GM12892 (cell line): ENCODE results near the gene RER1.

Source experiments
- DNase-seq: peaks from one replicate; pipeline ENCODE4 v3.0.0; 2011; ENCODE audit not compliant: insufficient read length
- FAIRE-seq: peaks from 2 replicates; lab custom pipeline; 2011; peaks lifted over from hg19 to GRCh38; lab: Jason Lieb, UNC
- POLR2A ChIP-seq: IDR thresholded peaks from 2 replicates; pipeline ENCODE4 v1.6.1; 2011; ENCODE audit warnings: low read depth, low read length, control low read depth
- POLR2AphosphoS5 ChIP-seq: IDR thresholded peaks from 2 replicates; pipeline ENCODE4 v1.6.1; 2011; ENCODE audit warnings: low read depth, low read length, control low read depth
- TAF1 ChIP-seq: IDR thresholded peaks from 2 replicates; pipeline ENCODE4 v1.6.1; 2011; ENCODE audit warnings: low read depth, mild to moderate bottlenecking, control low read depth, low read length, borderline replicate concordance

Gene RER1

DNA sequence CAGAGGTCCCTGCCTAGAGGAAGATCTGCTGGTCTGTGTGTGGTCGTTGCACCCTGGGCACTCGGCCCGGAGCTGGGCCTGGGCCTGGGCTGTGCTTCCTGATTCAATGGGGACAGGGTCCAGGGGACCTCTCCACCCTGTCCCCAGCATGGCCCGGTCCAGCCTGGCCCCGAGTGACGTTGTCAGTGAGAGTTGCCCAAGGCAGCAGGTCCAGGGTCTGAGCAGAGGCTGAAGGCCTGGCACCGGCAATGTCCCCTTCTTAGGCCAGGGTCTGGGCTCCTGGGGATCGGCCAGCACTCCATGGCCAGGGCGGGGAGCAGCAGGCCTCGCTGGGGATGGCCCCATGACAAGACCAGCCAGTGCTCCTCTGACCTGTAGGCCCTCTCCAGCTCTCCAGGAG, 36.3 kb downstream of the RER1 start:
- FAIRE-seq (no peak), DNase-seq (no peak)
- TF ChIP-seq POLR2AphosphoS5: no peak
- no peak for TF ChIP-seq TAF1
- TF ChIP-seq POLR2A: no peak

DNA sequence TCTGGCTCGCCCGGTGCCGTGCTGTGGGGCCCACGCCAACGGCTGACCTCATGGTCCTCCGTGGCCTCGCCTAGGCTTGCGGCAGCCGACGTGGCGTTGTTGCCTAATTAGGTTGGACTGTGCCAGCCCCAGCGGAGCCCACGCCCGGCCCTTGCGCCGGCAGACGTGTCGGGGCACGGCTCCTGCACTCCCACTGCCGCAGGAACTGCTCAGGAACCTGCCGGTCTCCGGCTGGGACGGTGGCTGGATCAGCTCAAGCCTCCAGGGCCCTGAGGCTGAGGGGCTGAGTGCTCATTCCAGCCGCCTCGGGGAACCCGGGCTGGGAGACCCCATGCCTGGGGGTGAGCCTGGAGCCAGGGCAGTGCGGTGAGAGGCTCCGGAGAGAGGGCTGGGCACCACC, 36.8 kb downstream of the RER1 start:
- FAIRE-seq: no peak
- no peak for TF ChIP-seq POLR2AphosphoS5
- no peak for TF ChIP-seq POLR2A
- no peak for TF ChIP-seq TAF1
- no peak for DNase-seq

DNA sequence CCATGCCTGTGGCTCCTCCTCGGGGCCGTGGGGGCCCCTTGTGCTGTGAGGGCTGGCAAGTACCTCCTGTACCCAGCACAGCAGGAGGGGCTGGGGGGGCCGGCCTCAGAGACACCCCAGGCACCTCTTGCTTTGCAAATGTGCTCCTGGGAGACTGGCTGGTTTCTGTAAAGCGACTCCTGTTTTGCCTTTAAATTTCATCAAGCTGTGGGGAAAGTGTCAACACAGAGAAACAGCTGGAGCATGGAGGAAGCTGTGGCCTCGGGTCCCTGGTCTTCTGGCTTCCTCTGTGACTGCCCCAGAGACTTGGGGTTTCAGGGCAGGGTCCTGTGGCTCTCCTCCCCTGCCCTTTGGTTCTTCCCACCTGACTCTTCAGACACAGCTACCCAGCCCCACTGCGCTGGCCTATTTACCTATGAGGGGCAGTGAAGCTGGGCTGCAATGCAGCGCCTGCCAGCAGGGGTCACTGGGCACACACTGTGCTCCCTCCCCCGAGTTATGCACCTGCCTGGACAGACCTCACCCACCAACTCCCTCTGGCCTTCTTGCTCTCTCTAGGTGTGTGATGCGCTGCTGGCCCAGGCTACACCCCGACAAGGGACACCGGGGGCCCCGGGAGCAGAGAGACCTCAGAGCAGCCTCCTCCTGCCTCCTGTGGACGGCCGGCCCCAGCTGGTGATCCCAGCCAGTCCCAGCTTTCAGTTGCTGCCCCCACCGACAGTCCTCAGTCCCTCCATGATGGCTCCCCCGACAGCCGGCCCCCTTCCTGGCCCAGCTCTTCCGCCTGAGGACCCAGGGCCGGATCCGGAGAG, 38.3 kb downstream of the RER1 start:
- FAIRE-seq: no peak
- TF ChIP-seq POLR2AphosphoS5 (no peak), POLR2A (no peak), TAF1 (no peak)
- no peak for DNase-seq

- DNase-seq (no peak), FAIRE-seq (no peak)
- no peak for TF ChIP-seq TAF1
- TF ChIP-seq POLR2AphosphoS5: no peak
- TF ChIP-seq POLR2A: no peak
Observed at GRCh38 chr1:2430592-2430973, 38.9 kb downstream of the RER1 start.

GRCh38 chr1:2431103-2431502, 39.5 kb downstream of the RER1 start:
- TF ChIP-seq POLR2A (no peak), TAF1 (no peak), POLR2AphosphoS5 (no peak)
- no peak for FAIRE-seq

DNA sequence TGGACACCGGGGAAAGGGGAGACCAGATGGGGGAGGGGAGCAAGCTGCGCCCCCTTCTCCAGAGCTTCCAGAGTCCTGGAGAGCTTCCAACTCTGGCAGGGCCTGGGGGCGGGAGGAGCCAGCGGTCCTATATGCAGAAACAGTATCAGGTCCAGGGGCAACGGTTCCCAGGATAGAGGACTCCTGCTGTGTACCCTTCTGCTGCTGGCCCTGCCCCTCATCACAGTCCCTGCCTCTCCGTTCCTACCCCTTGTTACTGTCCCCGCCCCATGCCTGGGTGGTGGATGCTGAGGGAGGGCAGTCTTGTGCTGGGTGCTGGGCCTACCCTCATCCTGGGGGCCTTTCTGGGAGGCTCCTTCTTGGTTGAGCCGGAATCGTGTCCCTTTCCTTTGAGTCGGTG, 39.9 kb downstream of the RER1 start:
- TF ChIP-seq TAF1 (no peak), POLR2A (no peak), POLR2AphosphoS5 (no peak)
- DNase-seq: no peak
- FAIRE-seq: no peak

More at GRCh38 chr1:2431103-2431502, 39.5 kb downstream of the RER1 start:
- DNase-seq: no peak

GRCh38 chr1:2432441-2432844, 40.8 kb downstream of the RER1 start:
- no peak for TF ChIP-seq TAF1
- no peak for TF ChIP-seq POLR2AphosphoS5
- TF ChIP-seq POLR2A: no peak
- no peak for DNase-seq
- no peak for FAIRE-seq

DNA sequence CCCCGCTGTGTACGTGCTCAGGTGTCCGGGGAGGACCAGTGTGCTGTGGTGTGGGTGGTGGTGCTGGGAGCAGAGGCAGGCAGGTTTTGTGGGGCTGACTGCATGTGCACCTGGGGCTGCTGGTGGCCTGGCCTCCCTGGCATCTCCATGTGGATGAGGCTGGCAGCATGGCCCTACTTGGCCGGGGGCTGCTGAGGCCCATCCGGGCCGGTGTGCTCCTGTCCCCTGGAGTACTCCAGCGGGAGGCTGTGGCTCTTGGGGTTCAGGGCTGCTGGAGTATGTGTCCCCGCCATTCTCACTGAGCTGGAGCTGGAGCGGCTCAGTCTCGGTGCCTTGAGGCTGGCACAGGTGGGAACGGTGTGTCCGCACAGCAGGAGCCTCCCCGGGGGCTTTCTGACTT, 41.6 kb downstream of the RER1 start:
- TF ChIP-seq POLR2A: no peak
- DNase-seq (no peak), FAIRE-seq (no peak)

DNA sequence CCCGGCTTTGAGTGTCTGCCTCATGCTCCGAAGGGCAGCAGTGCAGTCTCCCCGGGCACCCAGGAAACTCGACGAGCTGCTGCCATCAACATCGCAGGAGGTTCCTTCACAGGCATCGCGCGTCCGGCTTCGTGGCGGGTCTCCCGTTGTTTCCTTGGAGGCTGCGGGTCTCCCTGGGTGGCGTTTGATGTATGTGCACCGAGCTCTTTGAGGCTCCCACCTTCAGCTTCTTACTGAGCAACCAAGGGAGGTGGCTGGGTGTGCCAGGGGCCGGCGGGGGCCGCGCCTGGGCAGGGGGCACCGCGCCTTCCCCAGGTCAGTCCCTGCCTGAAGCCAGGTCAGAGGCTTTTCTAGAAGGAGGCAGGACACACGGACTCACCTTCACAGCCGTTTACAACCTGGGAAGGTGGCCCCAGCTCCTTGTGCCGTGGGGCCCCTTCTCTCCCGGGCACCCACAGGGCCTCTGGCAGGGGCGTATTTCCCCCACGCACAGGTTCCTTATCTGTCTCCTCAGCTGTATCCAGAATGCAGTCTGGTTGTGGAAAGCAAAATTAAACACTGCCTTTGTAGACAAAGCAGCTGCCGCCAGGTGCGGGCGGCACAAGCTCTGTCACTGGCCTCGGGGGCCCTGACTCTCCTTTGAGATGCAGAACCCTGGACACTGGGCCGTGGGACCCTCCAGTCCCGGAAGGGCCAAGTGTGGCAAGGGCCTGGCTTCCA, 42.5 kb downstream of the RER1 start:
- FAIRE-seq: no peak
- DNase-seq: no peak
- TF ChIP-seq POLR2A (no peak), TAF1 (no peak), POLR2AphosphoS5 (no peak)

DNA sequence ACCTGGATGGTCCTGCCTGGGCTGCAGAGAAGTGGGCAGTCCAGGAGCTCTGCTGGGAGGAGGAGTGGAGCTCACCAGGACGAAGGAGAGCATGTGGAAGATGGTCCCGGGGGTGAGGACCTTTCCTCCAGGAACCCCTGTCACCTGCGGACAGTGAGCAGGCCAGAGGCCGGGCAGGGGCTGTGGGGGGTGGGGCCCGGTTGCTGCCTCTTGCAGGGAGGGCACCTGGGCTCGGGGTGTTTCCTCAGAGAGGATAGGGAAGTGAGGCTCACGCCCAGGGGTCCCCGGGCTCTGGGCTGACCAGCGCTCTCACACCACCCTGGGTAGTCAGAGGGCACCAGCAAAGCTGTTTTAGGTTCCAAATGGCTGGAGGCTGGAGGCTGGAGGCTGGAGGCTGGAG, 43.5 kb downstream of the RER1 start:
- no peak for FAIRE-seq
- no peak for DNase-seq
- TF ChIP-seq POLR2A (no peak), POLR2AphosphoS5 (no peak), TAF1 (no peak)

- DNase-seq (no peak), FAIRE-seq (no peak)
- TF ChIP-seq TAF1: no peak
- TF ChIP-seq POLR2AphosphoS5: no peak
- no peak for TF ChIP-seq POLR2A
Observed at GRCh38 chr1:2435746-2436355, 44.2 kb downstream of the RER1 start.

GRCh38 chr1:2436876-2437275, 45.2 kb downstream of the RER1 start:
- TF ChIP-seq POLR2A: no peak
- no peak for TF ChIP-seq POLR2AphosphoS5
- TF ChIP-seq TAF1: no peak
- no peak for FAIRE-seq
- no peak for DNase-seq
